Activated CD4-positive, alpha-beta T cell treated with anti-CD3 and anti-CD28 coated beads, Interleukin-2, amount 50 U/mL, for 4 hours (primary cell): ENCODE results near the gene PAFAH2.

Experiments used
- DNase-seq, 2 experiments: peaks; one replicate each; pipeline ENCODE4 v3.0.0-alpha.2; 2020

PAFAH2 gene

DNA sequence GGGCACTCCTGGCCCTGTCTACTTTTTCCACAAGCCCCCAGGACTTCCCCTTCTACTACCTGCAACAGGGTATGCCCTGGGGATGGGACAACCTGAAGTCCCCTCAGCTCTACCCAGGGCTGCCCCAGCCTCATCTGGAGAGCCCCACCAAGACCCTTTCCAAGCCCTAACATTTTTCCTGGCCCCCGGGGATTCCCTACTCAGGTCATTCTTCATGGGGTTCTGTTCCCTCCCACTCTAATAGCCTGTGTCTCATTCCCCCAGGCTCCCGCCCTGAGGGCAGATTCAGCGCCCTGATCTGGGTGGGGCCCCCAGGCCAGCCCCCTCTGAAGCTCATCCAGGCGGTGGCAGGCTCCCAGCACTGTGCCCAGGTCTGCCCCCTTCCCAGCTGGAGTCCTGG is 33.3 kb upstream of the PAFAH2 start:
- DNase-seq = no peak

DNA sequence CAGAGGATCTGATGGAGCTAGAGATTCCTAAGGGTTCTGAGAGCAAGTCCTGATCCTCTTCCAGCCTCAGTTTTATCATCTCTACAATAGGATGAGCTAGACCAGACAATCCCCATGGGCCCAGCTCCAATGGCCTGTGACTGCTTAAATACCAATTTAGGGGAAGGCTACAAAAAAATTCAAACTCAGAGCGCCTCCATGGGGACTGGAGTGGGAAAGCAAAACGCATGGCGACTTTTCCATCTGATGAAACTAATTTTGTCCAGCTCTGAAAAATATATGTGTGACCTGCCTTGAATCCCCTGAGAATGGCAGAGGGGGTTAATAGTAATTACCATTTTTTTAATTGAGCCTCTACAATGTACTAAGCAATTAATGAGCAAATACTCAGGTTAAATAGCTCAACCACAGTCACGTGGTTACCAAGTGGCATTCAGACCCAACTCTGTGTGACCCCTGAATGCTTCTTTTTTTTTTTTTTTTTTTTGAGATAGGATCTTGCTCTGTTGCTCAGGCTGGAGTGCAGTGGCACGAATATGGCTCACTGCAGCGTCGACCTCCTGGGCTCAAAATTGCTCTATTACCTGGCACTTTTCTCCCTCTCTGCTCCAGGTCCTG is 32.1 kb upstream of the PAFAH2 start:
- DNase-seq = no peak

DNA sequence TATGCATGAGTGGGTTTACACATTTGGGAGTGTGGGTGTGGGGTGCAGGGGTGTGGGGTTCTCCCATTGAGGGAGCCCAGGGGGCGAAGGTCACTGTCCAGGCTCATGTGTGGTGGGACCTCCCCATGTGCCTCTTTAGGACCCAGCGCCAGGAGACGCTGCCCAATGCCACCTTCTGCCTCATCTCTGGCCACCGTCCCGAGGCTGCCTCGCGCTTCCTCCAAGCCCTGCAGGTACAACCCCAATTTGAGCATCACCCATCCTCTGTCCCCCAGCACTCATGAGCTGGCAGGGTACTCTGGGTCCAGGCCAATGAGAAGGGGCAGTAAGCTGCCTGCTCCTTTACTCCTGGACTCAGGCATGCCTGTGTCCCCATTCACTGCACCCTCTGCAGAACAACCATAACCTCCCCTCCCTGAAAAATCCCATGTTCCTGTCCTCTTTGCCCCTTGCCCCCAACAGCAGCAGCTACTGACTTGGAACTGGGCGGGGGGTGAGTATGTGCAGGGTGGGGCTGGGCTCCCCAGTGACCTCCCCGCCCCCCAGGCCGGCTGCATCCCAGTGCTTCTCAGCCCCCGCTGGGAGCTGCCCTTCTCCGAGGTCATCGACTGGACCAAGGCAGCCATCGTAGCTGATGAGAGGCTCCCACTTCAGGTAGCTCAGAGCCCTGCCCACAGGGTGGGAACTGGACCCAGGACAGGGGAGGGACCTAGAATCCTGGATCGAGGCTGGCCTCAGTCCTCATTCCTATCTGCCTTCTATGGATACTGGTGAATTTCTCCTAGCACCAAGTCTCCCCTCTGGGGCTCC is 31.4 kb upstream of the PAFAH2 start:
- no peak for DNase-seq

DNA sequence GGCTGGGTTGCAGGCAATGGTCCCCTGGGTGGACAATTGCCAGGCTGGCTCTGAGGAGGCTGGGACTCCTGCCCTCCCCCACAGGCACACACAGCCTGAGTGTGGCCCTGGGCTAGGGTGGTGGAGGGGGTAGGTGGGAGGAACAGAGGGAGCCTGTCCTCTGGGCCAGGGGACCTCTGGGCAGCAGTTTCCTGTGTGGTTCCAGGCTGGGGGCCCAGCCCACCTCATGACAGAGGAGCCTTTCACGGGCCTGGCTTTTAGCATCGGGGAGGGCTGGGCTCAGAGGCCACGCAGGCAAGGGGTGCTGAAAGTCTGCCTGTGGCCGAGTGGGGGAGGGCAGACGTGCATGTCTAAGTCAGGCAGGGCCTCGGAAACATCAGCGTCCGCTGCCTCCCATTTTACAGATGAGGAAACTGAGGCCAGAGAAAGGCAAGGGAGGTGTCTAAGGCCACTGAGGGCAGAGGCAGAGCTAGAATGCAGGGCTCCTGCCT is 30.7 kb upstream of the PAFAH2 start:
- DNase-seq = no peak

DNA sequence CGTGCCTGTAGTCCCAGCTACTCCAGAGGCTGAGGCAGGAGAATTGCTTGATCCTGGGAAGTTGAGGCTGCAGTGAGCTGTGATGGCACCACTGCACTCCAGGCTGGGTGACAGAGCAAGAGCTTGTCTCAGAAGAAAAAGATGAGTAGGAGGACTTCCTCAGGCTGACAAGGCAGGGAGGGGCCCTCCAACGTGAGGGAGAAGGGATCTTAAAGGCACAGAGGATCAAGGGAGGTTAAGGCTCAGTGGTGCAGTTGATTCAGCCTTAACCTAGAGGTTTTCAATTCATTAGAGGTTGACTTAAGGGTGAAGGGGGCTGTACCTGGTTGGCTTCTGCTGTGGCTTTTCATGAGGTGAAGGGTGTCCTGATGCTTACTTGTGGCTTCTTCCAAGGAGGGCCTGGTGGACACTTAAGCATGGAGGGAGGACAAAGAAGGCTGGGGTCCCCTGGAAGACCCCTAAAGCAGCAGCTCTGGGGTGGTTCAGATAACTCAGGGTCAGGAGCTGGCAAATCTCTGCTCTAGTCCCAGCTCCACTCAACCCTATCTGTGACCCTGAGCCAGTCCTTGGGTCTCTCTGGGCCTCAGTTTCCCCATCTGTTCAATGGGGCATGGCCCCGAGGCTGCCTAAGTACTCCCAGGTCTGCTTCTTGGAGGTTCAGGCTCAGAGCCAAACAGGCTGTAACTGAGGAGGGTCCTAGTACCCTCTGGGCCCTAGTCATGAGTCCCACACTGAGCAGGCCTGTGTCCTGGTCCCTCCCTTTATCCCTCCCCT is 30.0 kb upstream of the PAFAH2 start:
- no peak for DNase-seq

DNA sequence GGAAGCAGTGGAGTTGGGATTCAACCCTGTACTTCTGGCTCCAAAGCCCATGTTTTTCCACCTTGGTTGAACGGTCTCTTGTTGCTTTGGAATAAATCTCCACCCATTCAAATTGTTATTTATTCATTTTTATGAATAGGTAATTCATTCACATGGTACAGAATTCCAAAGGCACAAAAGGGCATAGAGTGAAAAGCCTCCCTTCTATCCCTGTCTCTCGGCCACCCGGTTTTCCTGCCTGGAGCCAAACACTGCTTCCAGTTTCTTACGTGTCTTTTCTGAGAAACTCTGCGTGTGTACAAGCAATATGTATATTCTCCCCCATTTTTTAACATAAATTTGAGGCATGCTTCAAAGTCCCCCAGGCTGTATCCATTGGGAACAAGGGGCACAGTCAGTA is 27.7 kb upstream of the PAFAH2 start:
- DNase-seq = no peak

DNA sequence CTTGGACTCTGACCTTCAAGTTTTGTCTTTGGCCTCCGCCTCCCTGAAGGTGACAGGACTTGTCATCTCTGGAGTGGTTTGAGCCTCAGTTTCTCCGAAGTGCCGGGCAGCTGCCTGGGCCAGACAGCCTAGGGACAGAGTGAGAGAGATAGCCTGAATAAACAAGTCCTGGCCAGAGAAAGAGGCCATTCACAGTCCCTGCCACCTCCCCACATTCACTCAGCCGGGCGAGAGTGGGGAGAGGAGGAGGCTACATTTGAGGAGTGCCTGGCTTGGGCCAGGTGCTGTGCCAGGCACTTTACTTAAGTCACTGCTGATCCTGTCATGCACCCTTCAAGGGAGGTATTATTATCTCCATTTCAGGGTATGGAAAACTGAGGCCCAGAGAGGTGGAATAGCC is 27.2 kb upstream of the PAFAH2 start:
- DNase-seq = no peak

DNA sequence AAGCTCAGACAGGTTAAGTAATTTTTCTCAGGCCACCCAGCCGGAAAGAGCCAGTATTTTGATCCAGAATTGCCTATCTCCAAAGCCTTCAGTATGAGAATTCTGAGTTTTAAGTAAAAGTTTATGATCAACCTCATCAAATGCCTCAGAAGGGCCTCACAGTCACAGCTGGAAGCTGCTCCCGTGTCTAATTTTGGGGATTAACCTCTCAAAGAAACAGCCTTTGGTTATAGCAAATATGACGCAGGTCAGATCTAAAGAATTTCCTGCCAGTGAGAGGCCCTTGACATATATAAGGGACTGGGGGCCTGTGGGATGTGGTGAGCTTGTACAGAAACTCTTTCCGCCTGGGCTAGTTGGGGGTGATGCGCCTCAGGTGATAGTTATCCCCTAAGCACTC is 26.0 kb upstream of the PAFAH2 start:
- DNase-seq = no peak

DNA sequence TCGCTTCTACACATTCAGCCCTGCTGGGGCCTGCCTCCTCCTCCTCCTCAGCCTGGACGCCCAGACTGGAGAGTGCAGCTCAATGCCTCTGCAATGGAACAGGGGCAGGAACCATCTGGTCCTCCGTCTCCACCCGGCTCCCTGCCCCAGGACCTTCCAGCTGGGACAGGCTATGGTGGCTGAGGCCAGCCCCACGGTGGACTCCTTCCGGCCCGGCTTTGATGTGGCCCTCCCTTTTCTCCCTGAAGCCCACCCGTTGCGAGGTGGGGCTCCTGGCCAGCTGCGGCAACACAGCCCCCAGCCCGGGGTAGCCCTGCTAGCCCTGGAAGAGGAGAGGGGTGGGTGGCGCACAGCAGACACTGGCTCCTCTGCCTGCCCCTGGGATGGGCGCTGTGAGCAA is 25.1 kb upstream of the PAFAH2 start:
- no peak for DNase-seq

DNA sequence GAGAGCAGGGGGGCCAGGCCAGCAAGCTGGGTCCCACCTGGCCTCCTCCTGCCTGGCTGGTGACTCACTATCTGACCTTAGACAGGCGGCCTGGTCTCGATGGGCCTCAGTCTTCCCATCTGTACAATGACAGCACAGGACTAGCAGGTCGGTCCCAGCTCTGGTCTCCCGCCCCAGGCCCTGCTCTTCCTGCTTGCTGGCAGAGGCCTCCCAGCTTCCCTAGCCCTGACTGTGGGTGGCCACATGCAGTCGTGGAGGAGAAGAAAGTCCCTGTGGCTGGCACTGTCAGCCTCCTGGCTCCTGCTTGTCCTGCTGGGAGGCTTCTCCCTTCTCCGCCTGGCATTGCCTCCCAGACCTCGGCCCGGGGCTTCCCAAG is 24.5 kb upstream of the PAFAH2 start:
- no peak for DNase-seq

DNA sequence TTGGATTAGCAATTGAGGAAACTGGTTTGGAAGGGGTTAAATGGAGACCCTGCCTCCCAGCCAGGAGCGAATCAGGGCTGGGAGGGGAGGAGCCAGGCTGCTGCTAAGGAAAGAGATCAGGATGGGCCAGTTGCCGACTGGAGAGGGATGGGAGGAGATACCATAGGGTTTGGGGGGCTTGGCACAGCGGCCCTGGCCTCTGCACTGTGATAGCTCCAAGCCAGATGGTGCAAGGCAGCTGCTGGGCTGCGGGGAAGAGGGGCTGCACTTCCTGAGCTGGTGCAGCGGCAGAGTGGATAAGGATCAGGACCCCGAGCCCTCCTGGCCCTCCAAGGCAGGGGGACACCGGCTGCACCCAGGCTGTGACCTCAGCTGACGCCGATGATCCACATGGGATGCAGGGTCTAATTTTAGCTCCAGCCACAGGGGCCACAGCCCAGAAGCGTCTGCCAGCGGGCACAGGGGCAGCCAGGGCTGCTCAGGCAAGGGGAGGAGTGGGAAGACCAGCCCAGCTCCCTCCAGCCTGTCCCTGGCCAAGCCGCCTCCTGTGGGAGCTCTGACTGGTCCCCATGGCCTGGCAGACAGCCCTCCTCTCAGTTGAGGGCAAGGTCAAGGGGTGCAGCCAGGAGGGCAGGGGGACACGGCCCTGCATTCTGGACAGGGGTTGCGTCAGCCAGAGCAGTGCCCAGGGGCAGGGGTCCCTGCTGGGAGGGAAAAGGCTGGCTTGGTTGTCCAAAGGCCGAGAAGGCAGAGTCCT is 24.0 kb upstream of the PAFAH2 start, which contains the start of gene EXTL1:
TSS of gene EXTL1 (plus strand) at position 129 of the 757 bp plus-strand sequence. CDS start 872 bp downstream, outside the sequence.
- no peak for DNase-seq

DNA sequence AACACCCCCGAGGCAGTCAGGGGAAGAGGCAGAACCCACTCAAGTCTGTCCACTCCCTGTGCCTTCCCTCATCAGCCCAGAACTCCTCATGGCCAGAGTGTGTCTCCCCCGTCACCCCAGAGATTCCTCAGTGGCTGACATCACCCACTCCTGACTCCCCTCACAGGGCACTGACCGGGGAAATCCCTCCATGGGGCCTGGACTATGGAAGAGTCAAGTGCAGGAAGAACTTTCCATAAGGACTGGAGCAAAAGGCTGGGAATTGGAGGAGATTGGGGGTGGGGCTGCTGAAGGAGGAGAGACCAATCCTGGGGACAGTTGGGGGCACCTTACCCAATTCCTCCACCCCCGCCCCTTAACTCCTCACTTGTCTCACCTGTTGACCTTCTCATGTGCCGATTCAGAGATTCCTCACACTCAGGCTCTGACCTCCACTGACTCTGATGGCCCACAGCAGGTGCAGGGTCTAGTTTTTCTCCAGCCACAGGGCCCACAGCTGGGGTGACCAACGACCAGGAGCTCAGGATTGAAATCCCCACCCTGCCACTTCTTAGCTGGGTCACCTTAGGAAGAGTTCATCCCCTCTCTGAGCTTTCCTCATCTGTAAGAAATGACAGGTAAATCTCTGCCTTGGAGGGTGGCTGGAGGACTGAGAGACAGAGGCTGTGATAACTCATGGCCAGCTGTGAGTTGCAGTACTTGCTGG is 23.2 kb upstream of the PAFAH2 start:
- no peak for DNase-seq

DNA sequence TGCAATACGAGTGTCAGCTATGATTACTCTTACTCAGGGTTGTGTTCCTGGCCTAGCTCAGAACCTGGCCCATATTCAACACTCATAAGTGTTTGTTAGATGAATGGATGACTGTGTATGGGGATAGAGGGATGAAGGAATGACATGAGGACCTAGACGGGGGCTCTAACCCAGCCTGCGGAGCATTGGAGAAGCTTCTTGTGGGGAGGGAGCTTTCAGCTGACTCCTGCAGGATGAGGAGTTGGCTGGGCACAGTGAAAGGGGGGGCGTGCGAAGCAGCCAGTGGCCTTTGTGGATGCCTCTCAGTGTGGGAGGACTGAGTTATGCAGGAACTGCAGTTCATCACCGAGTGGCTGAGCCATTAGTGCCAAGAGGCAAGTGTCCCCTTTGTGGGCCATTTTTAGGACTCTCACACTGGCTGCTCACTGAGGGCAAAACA is 22.5 kb upstream of the PAFAH2 start:
- DNase-seq = no peak

DNA sequence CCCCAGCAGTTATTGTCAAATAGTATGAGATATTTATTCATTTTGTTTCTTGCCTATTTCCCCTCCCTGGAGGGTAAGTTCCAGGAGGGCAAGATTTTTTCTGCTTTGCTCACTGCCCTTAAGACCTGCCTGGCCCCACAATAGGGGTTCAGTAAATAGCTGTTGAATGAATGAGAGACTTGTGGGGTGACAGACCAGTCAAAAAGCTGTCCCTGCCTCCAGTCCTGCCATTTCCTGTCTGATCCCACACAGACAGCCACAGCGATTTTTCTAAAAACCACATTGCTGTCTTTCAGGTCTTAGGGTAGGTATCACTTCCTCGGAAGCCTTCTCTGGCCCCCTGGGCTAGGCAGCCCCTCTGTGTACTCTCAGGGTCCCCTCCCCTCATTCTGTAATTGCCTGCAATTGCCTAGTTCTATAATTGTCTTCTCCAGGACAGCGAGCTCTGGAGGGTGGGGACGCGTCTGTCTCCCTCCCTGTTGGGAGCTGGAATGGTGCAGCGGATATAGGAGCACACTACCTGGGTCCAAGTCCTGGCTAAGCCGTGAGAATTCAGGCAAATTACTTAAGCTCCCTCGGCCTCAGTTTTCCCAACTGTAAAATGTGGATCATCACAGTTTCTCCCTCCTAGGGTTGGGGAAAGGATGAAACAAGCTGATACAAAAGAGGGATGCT is 21.9 kb upstream of the PAFAH2 start:
- DNase-seq = no peak

DNA sequence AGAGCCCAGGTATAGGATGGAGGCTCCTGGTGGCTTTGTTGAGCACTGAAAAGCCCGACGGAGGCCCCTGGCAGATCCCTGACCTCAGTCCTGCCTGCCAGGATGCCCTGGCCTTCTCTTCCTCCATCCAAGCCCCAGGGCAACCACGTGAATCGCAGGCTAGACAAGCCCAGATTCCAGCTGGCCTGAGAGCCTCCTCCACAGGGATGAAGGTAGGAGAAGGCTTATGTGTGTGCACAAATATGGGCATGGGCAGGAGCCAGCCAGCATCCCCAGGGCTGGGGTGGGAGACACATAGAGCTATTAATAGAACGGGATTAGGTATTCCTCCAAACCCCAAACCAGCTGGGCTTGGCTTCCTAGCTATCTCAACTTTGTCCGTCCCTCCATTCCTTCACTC is 19.7 kb upstream of the PAFAH2 start:
- DNase-seq = no peak

DNA sequence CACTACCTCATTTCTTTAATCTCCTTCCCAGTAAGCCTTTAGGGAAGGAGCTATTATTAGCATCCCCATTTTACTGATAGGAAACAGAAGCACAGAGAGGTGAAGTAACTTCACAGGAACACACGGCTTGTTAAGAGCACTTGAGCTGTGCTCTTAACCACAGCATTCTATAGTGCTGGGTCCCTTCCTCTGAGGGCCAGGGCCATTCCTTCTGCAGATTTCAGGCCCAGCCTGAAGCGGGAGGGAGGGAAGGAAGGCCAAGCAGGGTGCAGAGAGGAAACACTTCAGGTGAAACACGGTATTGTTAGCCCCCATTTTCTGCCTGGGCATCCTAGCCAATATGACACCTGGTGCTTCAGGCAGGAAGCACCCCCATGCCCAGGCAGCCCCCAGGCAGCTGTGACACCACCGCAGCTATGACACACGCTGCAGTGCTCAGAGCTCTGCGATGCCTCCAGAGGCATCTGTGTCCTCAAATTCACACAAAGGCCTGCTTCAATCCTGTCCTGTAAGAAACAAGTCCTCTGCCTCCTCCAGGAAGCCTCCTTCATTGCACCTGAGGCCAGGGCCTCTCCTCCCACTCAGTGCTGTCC is 19.2 kb upstream of the PAFAH2 start:
- DNase-seq = no peak

DNA sequence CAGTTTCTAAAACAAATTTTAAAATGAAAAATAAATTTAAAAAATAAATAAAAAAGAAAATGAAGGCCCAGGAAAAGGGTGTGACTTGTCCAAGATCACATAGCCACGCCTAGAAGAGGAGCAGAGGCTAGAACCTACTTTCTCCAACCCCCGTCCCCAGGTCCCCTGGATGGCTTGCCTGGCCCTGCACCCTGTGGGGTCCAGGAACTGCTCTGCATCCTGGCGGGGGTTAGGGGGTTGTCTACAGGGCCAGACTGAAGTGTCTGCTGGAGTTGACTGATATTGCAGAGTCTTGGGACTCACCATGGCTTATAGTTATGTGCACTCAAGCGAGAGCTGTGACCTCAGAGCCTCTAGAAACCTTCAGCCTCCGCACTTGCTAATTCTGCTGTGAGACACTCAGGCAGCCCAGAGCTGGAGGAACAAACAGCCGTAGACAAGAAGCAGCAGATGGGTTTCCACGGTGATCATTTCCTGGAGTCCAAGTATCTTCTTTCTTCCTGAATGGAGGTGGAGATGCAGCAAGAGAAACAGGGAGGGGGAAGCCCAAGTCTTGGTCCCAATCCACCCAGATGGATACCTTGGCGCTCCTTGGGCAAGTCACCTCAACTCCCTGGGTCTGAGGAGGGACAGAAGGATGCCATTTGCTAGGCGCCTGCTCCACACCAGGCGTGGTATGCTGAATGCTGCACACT is 18.5 kb upstream of the PAFAH2 start:
- DNase-seq = no peak

DNA sequence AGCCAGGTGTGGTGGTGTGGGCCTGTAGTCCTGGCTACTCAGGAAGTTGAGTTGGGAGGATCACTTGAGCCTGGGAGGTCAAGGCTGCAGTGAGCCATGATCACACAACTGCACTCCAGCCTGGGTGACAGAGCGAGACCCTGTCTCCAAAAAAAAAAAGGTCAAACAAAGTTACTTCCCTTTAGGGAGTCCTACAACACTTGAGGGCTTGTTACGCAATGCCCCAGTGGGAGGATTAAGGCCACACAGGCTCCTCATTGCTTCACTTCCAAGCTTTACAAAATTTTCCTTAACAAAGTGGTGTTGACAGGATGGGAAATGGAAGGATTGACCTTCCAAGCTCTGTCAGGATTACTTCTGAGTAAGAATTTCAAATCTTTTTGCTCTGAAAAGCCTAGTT is 17.5 kb upstream of the PAFAH2 start:
- no peak for DNase-seq

DNA sequence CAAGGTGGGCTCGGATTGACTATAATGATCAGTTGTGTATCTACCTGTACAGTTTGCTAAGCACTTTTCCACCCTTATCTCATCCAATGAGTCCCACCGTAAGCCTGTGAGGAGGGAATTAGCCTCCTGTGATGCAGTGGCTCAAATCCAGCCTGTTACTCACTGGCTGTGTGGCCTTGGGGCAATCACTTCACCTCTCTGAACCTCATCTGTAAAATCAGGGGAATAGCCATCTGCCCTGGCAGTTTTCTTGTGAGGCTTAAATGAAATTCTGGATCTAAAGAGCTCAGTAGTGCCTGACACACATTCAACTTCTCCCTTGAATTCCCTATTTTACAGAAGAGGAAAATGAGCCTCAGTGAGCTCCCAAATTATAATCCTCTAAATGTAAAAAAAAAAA is 16.3 kb upstream of the PAFAH2 start:
- no peak for DNase-seq

DNA sequence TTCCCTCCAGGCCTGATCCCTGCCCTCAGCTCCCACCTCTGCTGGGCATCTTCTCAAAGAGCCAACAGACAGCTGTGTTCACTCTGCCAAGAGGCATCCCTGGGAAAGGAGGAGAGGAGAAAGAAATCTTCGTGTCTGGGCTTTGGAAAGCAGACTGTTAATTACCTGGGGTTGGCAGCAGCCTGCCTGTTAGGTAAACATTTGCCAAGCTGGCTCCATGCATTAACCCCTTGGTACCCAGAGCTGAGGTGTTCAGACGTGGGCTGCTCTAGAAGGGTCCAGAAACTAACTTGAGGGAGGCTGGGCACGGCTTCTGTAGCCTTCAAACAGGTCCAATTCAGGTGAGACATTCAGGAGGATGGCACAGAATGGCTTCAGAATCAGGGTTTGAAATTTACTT is 15.0 kb upstream of the PAFAH2 start:
- no peak for DNase-seq

DNA sequence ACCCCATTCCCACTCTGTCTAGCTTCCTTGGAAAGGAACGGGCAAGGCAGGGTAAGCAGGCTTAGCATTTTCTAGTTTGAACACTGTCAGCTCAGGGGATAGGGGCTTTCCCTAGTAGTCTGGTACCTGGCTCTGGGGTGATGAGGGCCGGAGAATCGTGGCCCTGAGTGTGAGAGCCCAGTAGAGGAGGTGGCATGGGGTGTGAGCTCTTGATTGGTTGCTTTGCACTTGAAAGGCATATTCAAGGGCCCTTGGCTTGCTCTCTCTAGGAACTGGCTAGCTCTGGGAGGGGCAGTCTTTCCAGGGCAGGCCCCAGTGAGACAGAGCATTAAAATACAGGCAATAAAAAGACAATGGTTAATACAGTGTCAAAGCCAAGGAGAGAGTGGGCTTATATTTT is 13.0 kb upstream of the PAFAH2 start:
- no peak for DNase-seq
